ENCODE data around the gene MED23. TPM values are rescaled to one million over a fixed set of nuclear protein-coding genes. Genes with fewer than 3 reads are reported as not detected.

MED23 gene
- total RNA-seq, 2 donors from 2014 or later: 11.9 to 18.2 TPM

GRCh38 chr6:131655387-131655786 lies 27.3 kb upstream of the MED23 start:
- DNase-seq (no peak), ATAC-seq (no peak)
- Histone ChIP-seq H3K9me3 (no peaks in the 10 kb centered on the region), H3K27ac (no peak overlapping the region), H3K4me3 (no peak overlapping the region), H3K36me3 (replicated peaks in 1 of 2; ENCODE audit: insufficient read depth in 1 of 2, low read depth in 2 of 2) (no peaks in the 10 kb centered on the region), H3K4me1 (peaks cover 17% of the 10 kb centered on the region), H3K27me3 (no peaks in the 10 kb centered on the region)
- no peak for TF ChIP-seq POLR2A (IDR thresholded peaks at IDR 0.05)
- no peak for TF ChIP-seq CTCF (IDR thresholded peaks at IDR 0.05)
- intact Hi-C loops (cut with DNase I): no loop called here
- WGBS, 2 donors: 77 to 85% methylated on average over 3 of the region's 3 CpGs

GRCh38 chr6:131654326-131654725 lies 26.3 kb upstream of the MED23 start:
- 89 to 98% methylated on average over 3 of the region's 3 CpGs for WGBS, 2 donors
- peaks cover 17% of the 10 kb centered on the region for H3K4me1 ChIP-seq
- no peaks in the 10 kb centered on the region for H3K27me3 ChIP-seq
- intact Hi-C loops (cut with DNase I): no loop called here
- no peak overlapping the region for H3K4me3 ChIP-seq
- ATAC-seq (no peak), DNase-seq (no peak)
- no peaks in the 10 kb centered on the region for H3K9me3 ChIP-seq
- no peak overlapping the region for H3K27ac ChIP-seq
- TF ChIP-seq POLR2A (IDR thresholded peaks at IDR 0.05): no peak
- no peak for TF ChIP-seq CTCF (IDR thresholded peaks at IDR 0.05)
- no peaks in the 10 kb centered on the region for H3K36me3 ChIP-seq (replicated peaks in 1 of 2; ENCODE audit: insufficient read depth in 1 of 2, low read depth in 2 of 2)

GRCh38 chr6:131652472-131652871 lies 24.4 kb upstream of the MED23 start:
- Histone ChIP-seq H3K27ac (no peak overlapping the region), H3K4me1 (peaks cover 17% of the 10 kb centered on the region), H3K36me3 (replicated peaks in 1 of 2; ENCODE audit: insufficient read depth in 1 of 2, low read depth in 2 of 2) (no peaks in the 10 kb centered on the region), H3K9me3 (no peaks in the 10 kb centered on the region), H3K27me3 (no peaks in the 10 kb centered on the region), H3K4me3 (no peak overlapping the region)
- TF ChIP-seq POLR2A (IDR thresholded peaks at IDR 0.05): no peak
- TF ChIP-seq CTCF (IDR thresholded peaks at IDR 0.05): no peak
- intact Hi-C loops (cut with DNase I): no loop called here
- 25 to 39% methylated on average over 5 of the region's 5 CpGs for WGBS, 2 donors
- no peak for ATAC-seq
- DNase-seq: no peak

- ATAC-seq: peak; percentile 50
- H3K4me1 ChIP-seq: peaks cover 17% of the 10 kb centered on the region
- intact Hi-C loops (cut with DNase I): no loop called here
- TF ChIP-seq POLR2A (IDR thresholded peaks at IDR 0.05): no peak
- no peak for TF ChIP-seq CTCF (IDR thresholded peaks at IDR 0.05)
- H3K27ac ChIP-seq: no peak overlapping the region
- no peaks in the 10 kb centered on the region for H3K27me3 ChIP-seq
- peak in 3 of 4 donors; percentile 18 to 43 (median 20) for DNase-seq
- H3K36me3 ChIP-seq (replicated peaks in 1 of 2; ENCODE audit: insufficient read depth in 1 of 2, low read depth in 2 of 2): no peaks in the 10 kb centered on the region
- no peaks in the 10 kb centered on the region for H3K9me3 ChIP-seq
- H3K4me3 ChIP-seq: no peak overlapping the region
Observed at GRCh38 chr6:131651782-131652181, 23.7 kb upstream of the MED23 start.

- DNase-seq (no peak), ATAC-seq (no peak)
- Histone ChIP-seq H3K36me3 (replicated peaks in 1 of 2; ENCODE audit: insufficient read depth in 1 of 2, low read depth in 2 of 2) (no peaks in the 10 kb centered on the region), H3K27me3 (no peaks in the 10 kb centered on the region), H3K9me3 (no peaks in the 10 kb centered on the region), H3K27ac (no peak overlapping the region), H3K4me1 (peaks cover 4% of the 10 kb centered on the region), H3K4me3 (no peak overlapping the region)
- intact Hi-C loops (cut with DNase I): no loop called here
- TF ChIP-seq POLR2A (IDR thresholded peaks at IDR 0.05) (no peak), CTCF (IDR thresholded peaks at IDR 0.05) (no peak)
Observed at GRCh38 chr6:131646249-131646670, 18.2 kb upstream of the MED23 start.
